ENCODE results near the gene LRRC28. TPM values are rescaled to one million over a fixed set of nuclear protein-coding genes. Genes with fewer than 3 reads are reported as not detected.

Gene LRRC28
- total and polyA plus RNA-seq, 4 donors = 7.7 to 66.1 (median 13.0) TPM

GRCh38 chr15:99305761-99306505, 54.7 kb downstream of the LRRC28 start:
- TF ChIP-seq CTCF (IDR thresholded peaks at IDR 0.05; ENCODE audit: control extremely low read depth, extremely low read depth) = no peak
- H3K27me3 ChIP-seq (ENCODE audit: control insufficient read depth in 3 of 3, insufficient read depth in 3 of 3, low read length in 2 of 3) = no peaks in the 10 kb centered on the region
- no peak for ATAC-seq (ENCODE audit: insufficient read depth, low FRiP score)
- DNase-seq = peak; percentile 47 to 72 (median 54)
- H3K27ac ChIP-seq (ENCODE audit: low read depth in 1 of 2, low read length in 1 of 2) = peak overlapping the region in 1 of 2 donors; percentile 72
- peaks cover 3 to 44% (median 14%) of the 10 kb centered on the region in 5 donors for H3K4me1 ChIP-seq (ENCODE audit: control insufficient read depth in 5 of 5, insufficient read depth in 5 of 5, low read length in 5 of 5)
- no peak overlapping the region for H3K9ac ChIP-seq (ENCODE audit: insufficient read depth in 1 of 2, low read length in 2 of 2)
- 45 to 63% methylated on average over 8 of the region's 8 CpGs for WGBS, 2 donors
- peaks cover 0 to 1% (median 0%) of the 10 kb centered on the region in 4 donors for H3K36me3 ChIP-seq (ENCODE audit: control insufficient read depth in 4 of 4, insufficient read depth in 4 of 4, low read length in 4 of 4)
- H3K4me3 ChIP-seq = no peak overlapping the region
- no peaks in the 10 kb centered on the region for H3K9me3 ChIP-seq (ENCODE audit: control insufficient read depth in 4 of 4, insufficient read depth in 3 of 4, low read length in 3 of 4)

GRCh38 chr15:99306694-99307338, 55.5 kb downstream of the LRRC28 start:
- 48 to 69% methylated on average over 8 of the region's 8 CpGs for WGBS, 2 donors
- no peak overlapping the region for H3K4me3 ChIP-seq
- H3K27ac ChIP-seq (ENCODE audit: low read depth in 1 of 2, low read length in 1 of 2) = peak overlapping the region in 1 of 2 donors; percentile 84
- H3K36me3 ChIP-seq (ENCODE audit: control insufficient read depth in 4 of 4, insufficient read depth in 4 of 4, low read length in 4 of 4) = peaks cover 0 to 1% (median 0%) of the 10 kb centered on the region in 4 donors
- H3K9ac ChIP-seq (ENCODE audit: insufficient read depth in 1 of 2, low read length in 2 of 2) = no peak overlapping the region
- no peaks in the 10 kb centered on the region for H3K9me3 ChIP-seq (ENCODE audit: control insufficient read depth in 4 of 4, insufficient read depth in 3 of 4, low read length in 3 of 4)
- peaks cover 3 to 44% (median 14%) of the 10 kb centered on the region in 5 donors for H3K4me1 ChIP-seq (ENCODE audit: control insufficient read depth in 5 of 5, insufficient read depth in 5 of 5, low read length in 5 of 5)
- peak in 2 of 3 donors; percentile 49 to 52 for DNase-seq
- ATAC-seq (ENCODE audit: insufficient read depth, low FRiP score) = no peak
- no peaks in the 10 kb centered on the region for H3K27me3 ChIP-seq (ENCODE audit: control insufficient read depth in 3 of 3, insufficient read depth in 3 of 3, low read length in 2 of 3)
- TF ChIP-seq CTCF (IDR thresholded peaks at IDR 0.05; ENCODE audit: control extremely low read depth, extremely low read depth) = no peak

GRCh38 chr15:99307735-99308134, 56.5 kb downstream of the LRRC28 start:
- H3K27me3 ChIP-seq (ENCODE audit: control insufficient read depth in 3 of 3, insufficient read depth in 3 of 3, low read length in 2 of 3) = no peaks in the 10 kb centered on the region
- H3K4me1 ChIP-seq (ENCODE audit: control insufficient read depth in 5 of 5, insufficient read depth in 5 of 5, low read length in 5 of 5) = peaks cover 3 to 44% (median 14%) of the 10 kb centered on the region in 5 donors
- 82 to 83% methylated on average over 6 of the region's 6 CpGs for WGBS, 2 donors
- no peak overlapping the region for H3K9ac ChIP-seq (ENCODE audit: insufficient read depth in 1 of 2, low read length in 2 of 2)
- TF ChIP-seq CTCF (IDR thresholded peaks at IDR 0.05; ENCODE audit: control extremely low read depth, extremely low read depth) = no peak
- DNase-seq (peak in 2 of 3 donors; percentile 38 to 42), ATAC-seq (ENCODE audit: insufficient read depth, low FRiP score) (no peak)
- H3K36me3 ChIP-seq (ENCODE audit: control insufficient read depth in 4 of 4, insufficient read depth in 4 of 4, low read length in 4 of 4) = peaks cover 0 to 3% (median under 1%) of the 10 kb centered on the region in 4 donors
- H3K9me3 ChIP-seq (ENCODE audit: control insufficient read depth in 4 of 4, insufficient read depth in 3 of 4, low read length in 3 of 4) = peaks cover 0 to 6% (median 2%) of the 10 kb centered on the region in 4 donors
- peak overlapping the region in 1 of 2 donors; percentile 84 for H3K27ac ChIP-seq (ENCODE audit: low read depth in 1 of 2, low read length in 1 of 2)
- H3K4me3 ChIP-seq = no peak overlapping the region
